Endodermal cell (in vitro differentiated cells): ENCODE measurements around the gene SVOPL. TPM values are rescaled to one million over a fixed set of nuclear protein-coding genes. Genes with fewer than 3 reads are reported as not detected.

ENCODE experiments used
- DNase-seq: peaks from one replicate; pipeline ENCODE4 v3.0.0-alpha.2; 2017
- H3K27ac ChIP-seq: 2 replicates; pipeline ENCODE4 v1.5.1; 2013; ENCODE audit warnings: mild to moderate bottlenecking, low read depth, low read length, moderate library complexity
- H3K27me3 ChIP-seq: 2 replicates; pipeline ENCODE4 v1.6.1; 2013; ENCODE audit warnings: mild to moderate bottlenecking, low read length, moderate library complexity; ENCODE audit not compliant: insufficient read depth, control insufficient read depth, poor library complexity, severe bottlenecking
- H3K36me3 ChIP-seq: 2 replicates; pipeline ENCODE4 v1.7.0; 2013; ENCODE audit warnings: mild to moderate bottlenecking, low read length, moderate library complexity; ENCODE audit not compliant: control insufficient read depth, insufficient read depth
- H3K4me1 ChIP-seq: one replicate; pipeline ENCODE4 v1.7.0; 2013; ENCODE audit warnings: low read length; ENCODE audit not compliant: control insufficient read depth, insufficient read depth
- H3K4me3 ChIP-seq: 2 replicates; pipeline ENCODE4 v1.5.1; 2013; ENCODE audit warnings: mild to moderate bottlenecking, low read length, moderate library complexity
- H3K9ac ChIP-seq: 2 replicates; pipeline ENCODE4 v1.6.1; 2013; ENCODE audit warnings: mild to moderate bottlenecking, low read length, moderate library complexity; ENCODE audit not compliant: poor library complexity, severe bottlenecking; ENCODE audit errors: extremely low read depth
- H3K9me3 ChIP-seq: 2 replicates; pipeline ENCODE4 v1.6.1; 2013; ENCODE audit warnings: mild to moderate bottlenecking, low read length, moderate library complexity; ENCODE audit not compliant: control insufficient read depth
- H3K27ac Mint-ChIP-seq: 2 replicates; pipeline ENCODE4 v1.8.0; 2020; ENCODE audit warnings: mixed read lengths
- H3K27me3 Mint-ChIP-seq: 2 replicates; pipeline ENCODE4 v1.8.0; 2021; ENCODE audit warnings: mild to moderate bottlenecking, mixed read lengths; ENCODE audit not compliant: insufficient read depth
- H3K36me3 Mint-ChIP-seq: 2 replicates; pipeline ENCODE4 v1.8.0; 2020; ENCODE audit warnings: low read depth, mixed read lengths
- H3K4me1 Mint-ChIP-seq: 2 replicates; pipeline ENCODE4 v1.8.0; 2020; ENCODE audit warnings: mixed read lengths
- H3K4me3 Mint-ChIP-seq: 2 replicates; pipeline ENCODE4 v1.8.0; 2020; ENCODE audit warnings: mild to moderate bottlenecking, moderate library complexity, mixed read lengths
- H3K9me3 Mint-ChIP-seq: 2 replicates; pipeline ENCODE4 v1.8.0; 2020; ENCODE audit warnings: mild to moderate bottlenecking, mixed read lengths
- WGBS, 2 experiments: methylation state at CpG; one replicate each; pipeline versions ENCODE4 v1.1.5 to v1.1.7; 2013; ENCODE audit warnings: missing lambda C conversion rate in 2 of 2, mixed read lengths in 1 of 2; ENCODE audit not compliant: insufficient coverage in 1 of 2, insufficient read length in 1 of 2; 5-methylcytosine and 5-hydroxymethylcytosine counted together
- total RNA-seq, 2 donors: library from RNA; stranded (reverse); fragmentation: NEBNext Ultra II Directional in 1 of 2; extraction: Animal tissue kit (Norgen Biotek cat#: 25700) in 1 of 2; gene quantifications; 2 replicates in 1 of 2; 3 replicates in 1 of 2; pipeline ENCODE4 v1.2.1, GENCODE V29; 2021
- TF ChIP-seq, protein P1 (sequence below): fragments of 200-600 bp; sonication (generic); conservative IDR thresholded peaks from 2 replicates; pipeline ENCODE4 v1.5.0; 2021; ENCODE audit warnings: antibody characterized with exemption, mild to moderate bottlenecking

Gene SVOPL
- total RNA-seq, 2 donors from 2014 or later: 0.86 to 0.95 TPM

DNA sequence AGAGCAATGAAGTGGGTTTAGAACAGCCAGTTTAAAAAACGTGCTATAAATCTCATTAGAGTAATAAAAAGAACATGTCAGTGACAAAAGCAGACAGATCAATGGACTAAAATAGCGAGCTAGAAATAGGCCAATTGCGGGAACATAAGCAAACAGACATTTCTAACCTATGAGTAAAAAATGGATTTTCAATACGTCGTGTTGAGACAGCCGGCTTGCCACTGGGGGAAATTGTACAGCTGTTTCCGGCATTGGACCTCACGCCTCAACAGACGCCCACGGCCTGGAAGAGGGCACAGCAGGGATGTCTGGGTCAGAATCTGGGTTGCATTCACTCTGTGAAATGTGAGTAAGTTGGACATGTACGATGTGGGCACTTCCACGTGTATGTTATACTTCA is 92.9 kb downstream of the SVOPL start:
- H3K4me1 ChIP-seq: no peaks in the 10 kb centered on the region
- 86 to 94% methylated on average over 10 to 12 of the region's 12 CpGs for WGBS, 2 experiments
- TF ChIP-seq, protein P1, sequence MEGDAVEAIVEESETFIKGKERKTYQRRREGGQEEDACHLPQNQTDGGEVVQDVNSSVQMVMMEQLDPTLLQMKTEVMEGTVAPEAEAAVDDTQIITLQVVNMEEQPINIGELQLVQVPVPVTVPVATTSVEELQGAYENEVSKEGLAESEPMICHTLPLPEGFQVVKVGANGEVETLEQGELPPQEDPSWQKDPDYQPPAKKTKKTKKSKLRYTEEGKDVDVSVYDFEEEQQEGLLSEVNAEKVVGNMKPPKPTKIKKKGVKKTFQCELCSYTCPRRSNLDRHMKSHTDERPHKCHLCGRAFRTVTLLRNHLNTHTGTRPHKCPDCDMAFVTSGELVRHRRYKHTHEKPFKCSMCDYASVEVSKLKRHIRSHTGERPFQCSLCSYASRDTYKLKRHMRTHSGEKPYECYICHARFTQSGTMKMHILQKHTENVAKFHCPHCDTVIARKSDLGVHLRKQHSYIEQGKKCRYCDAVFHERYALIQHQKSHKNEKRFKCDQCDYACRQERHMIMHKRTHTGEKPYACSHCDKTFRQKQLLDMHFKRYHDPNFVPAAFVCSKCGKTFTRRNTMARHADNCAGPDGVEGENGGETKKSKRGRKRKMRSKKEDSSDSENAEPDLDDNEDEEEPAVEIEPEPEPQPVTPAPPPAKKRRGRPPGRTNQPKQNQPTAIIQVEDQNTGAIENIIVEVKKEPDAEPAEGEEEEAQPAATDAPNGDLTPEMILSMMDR: no peak
- DNase-seq: no peak
- Mint-ChIP-seq H3K27me3 (no peaks in the 10 kb centered on the region), H3K36me3 (no peaks in the 10 kb centered on the region), H3K9me3 (peaks cover 25% of the 10 kb centered on the region), H3K4me1 (peaks cover 7% of the 10 kb centered on the region), H3K4me3 (no peak overlapping the region), H3K27ac (no peak overlapping the region)
- no peak overlapping the region for H3K27ac ChIP-seq
- H3K9me3 ChIP-seq: peaks cover 38% of the 10 kb centered on the region
- H3K27me3 ChIP-seq: no peaks in the 10 kb centered on the region
- H3K9ac ChIP-seq: no peak overlapping the region
- H3K36me3 ChIP-seq: no peaks in the 10 kb centered on the region
- no peak overlapping the region for H3K4me3 ChIP-seq

GRCh38 chr7:138607216-138608126 is 93.7 kb downstream of the SVOPL start:
- no peak for DNase-seq
- H3K4me1 Mint-ChIP-seq: peaks cover 7% of the 10 kb centered on the region
- no peaks in the 10 kb centered on the region for H3K36me3 ChIP-seq
- no peak overlapping the region for H3K4me3 ChIP-seq
- H3K27ac Mint-ChIP-seq: no peak overlapping the region
- peaks cover 23% of the 10 kb centered on the region for H3K9me3 Mint-ChIP-seq
- H3K27ac ChIP-seq: no peak overlapping the region
- H3K4me3 Mint-ChIP-seq: no peak overlapping the region
- no peaks in the 10 kb centered on the region for H3K27me3 ChIP-seq
- H3K9me3 ChIP-seq: peaks cover 31% of the 10 kb centered on the region
- TF ChIP-seq, protein P1: no peak
- H3K27me3 Mint-ChIP-seq: no peaks in the 10 kb centered on the region
- WGBS, 2 experiments: 89 to 94% methylated on average over 10 to 11 of the region's 11 CpGs
- H3K4me1 ChIP-seq: no peaks in the 10 kb centered on the region
- no peaks in the 10 kb centered on the region for H3K36me3 Mint-ChIP-seq
- no peak overlapping the region for H3K9ac ChIP-seq

DNA sequence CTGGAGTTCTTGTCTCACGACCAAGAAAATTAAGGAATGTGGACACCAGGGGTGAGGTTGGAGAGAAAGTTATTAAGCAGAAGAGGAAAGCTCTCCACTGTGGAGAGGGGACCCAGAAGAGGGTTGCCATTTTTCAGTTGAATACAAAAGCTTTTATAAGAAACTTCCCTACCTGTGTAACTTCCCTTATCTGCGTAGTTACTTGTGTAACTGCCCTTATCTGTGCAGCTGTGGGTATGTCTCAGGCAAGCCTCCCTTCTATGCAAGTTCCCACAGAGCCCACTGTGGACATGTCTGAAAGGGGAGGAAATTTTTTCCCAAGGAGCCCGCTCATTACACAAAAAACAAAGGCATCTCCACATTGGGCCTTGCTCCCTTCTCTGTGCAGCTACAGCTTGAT is 94.9 kb downstream of the SVOPL start:
- Histone ChIP-seq H3K9me3 (peaks cover 27% of the 10 kb centered on the region), H3K27me3 (no peaks in the 10 kb centered on the region), H3K27ac (no peak overlapping the region), H3K4me1 (no peaks in the 10 kb centered on the region), H3K36me3 (no peaks in the 10 kb centered on the region), H3K4me3 (no peak overlapping the region), H3K9ac (no peak overlapping the region)
- H3K27me3 Mint-ChIP-seq: no peaks in the 10 kb centered on the region
- H3K27ac Mint-ChIP-seq: no peak overlapping the region
- no peaks in the 10 kb centered on the region for H3K36me3 Mint-ChIP-seq
- 93 to 94% methylated on average over 2 to 3 of the region's 3 CpGs for whole genome bisulfite sequencing, 2 experiments
- TF ChIP-seq, protein P1: no peak
- H3K4me1 Mint-ChIP-seq: peaks cover 7% of the 10 kb centered on the region
- no peak overlapping the region for H3K4me3 Mint-ChIP-seq
- DNase-seq: no peak
- H3K9me3 Mint-ChIP-seq: peaks cover 15% of the 10 kb centered on the region
